BJ (cell line): ENCODE measurements around the gene MEDAG. TPM values are rescaled to one million over a fixed set of nuclear protein-coding genes. Genes with fewer than 3 reads are reported as not detected.
A peak's percentile ranks its signal among the peaks of the same experiment; 100 is the strongest.

Experiments used
- CTCF ChIA-PET: fragments of 350-600 bp; formaldehyde crosslinking; extraction: SDS; loops from one replicate; lab custom pipeline; 2021; ENCODE audit warnings: antibody characterized with exemption, inconsistent platforms; lab: Yijun Ruan, JAX
- POLR2A ChIA-PET: fragments of 300-600 bp; sonication (Branson Sonifier 250); formaldehyde crosslinking; extraction: SDS; loops from one replicate; lab custom pipeline; 2021; ENCODE audit warnings: antibody characterized with exemption; lab: Charles Lee
- DNase-seq: peaks from one replicate; pipeline ENCODE4 v3.0.0-alpha.2; 2011; ENCODE audit warnings: low read depth
- H3K27me3 ChIP-seq: 2 replicates; pipeline ENCODE4 v1.6.0; 2011; ENCODE audit warnings: low read length; ENCODE audit not compliant: control insufficient read depth, insufficient read depth
- H3K36me3 ChIP-seq: 2 replicates; pipeline ENCODE4 v1.5.1; 2011; ENCODE audit warnings: low read length; ENCODE audit not compliant: control insufficient read depth, insufficient read depth
- H3K4me3 ChIP-seq: 2 replicates; pipeline ENCODE4 v1.5.1; 2011; ENCODE audit warnings: low read depth, mild to moderate bottlenecking, control low read depth, low read length
- CTCF ChIP-seq: IDR thresholded peaks from 2 replicates; pipeline ENCODE4 v1.5.1; 2011; ENCODE audit warnings: low read depth, mild to moderate bottlenecking, control low read depth, inconsistent platforms, low read length, moderate library complexity; ENCODE audit not compliant: insufficient read depth
- polyA plus RNA-seq: library from polyadenylated mRNA; depleted of rRNA; stranded (reverse); fragments of >200 nt; gene quantifications from 2 replicates; pipeline ENCODE4 v1.2.3, GENCODE V29; 2011

The MEDAG gene
- polyA plus RNA-seq, 1 experiment, result 0.87 TPM

- DNase-seq, result no peak
- CTCF ChIA-PET, result interaction anchor here (0.7 to 3.5 kb wide), 9 partner anchors 11 to 181 kb away, joined by 3 to 15 read pairs (median 4); no protein-coding TSS in a partner anchor
- H3K36me3 ChIP-seq, result no peaks in the 10 kb centered on the region
- H3K4me3 ChIP-seq, result no peak overlapping the region
- no peaks in the 10 kb centered on the region for H3K27me3 ChIP-seq
- POLR2A ChIA-PET, result interaction anchor here (1.6 kb wide), 1 partner anchor 11 kb away, joined by 6 read pairs; no protein-coding TSS in a partner anchor
- no peak for TF ChIP-seq CTCF
Measured at GRCh38 chr13:30869491-30869890, 36.6 kb upstream of the MEDAG start.

- no peak for TF ChIP-seq CTCF
- H3K36me3 ChIP-seq, result no peaks in the 10 kb centered on the region
- no peak overlapping the region for H3K4me3 ChIP-seq
- POLR2A ChIA-PET, result interaction anchor here (0.5 to 1.6 kb wide), 4 partner anchors 10 to 886 kb away, joined by 3 to 6 read pairs (median 3); no protein-coding TSS in a partner anchor
- DNase-seq, result peak; percentile 95
- H3K27me3 ChIP-seq, result no peaks in the 10 kb centered on the region
- CTCF ChIA-PET, result interaction anchor here (0.7 to 3.5 kb wide), 9 partner anchors 10 to 180 kb away, joined by 3 to 15 read pairs (median 4); no protein-coding TSS in a partner anchor
Measured at GRCh38 chr13:30870049-30870884, 35.8 kb upstream of the MEDAG start.

GRCh38 chr13:30870916-30871587, 35.0 kb upstream of the MEDAG start:
- ChIA-PET CTCF (interaction anchor here (1.0 to 3.5 kb wide), 6 partner anchors 9 to 179 kb away, joined by 3 to 15 read pairs (median 4); no protein-coding TSS in a partner anchor), POLR2A (interaction anchor here (0.5 to 1.0 kb wide), 3 partner anchors 10 to 886 kb away, joined by 3 read pairs; no protein-coding TSS in a partner anchor)
- Histone ChIP-seq H3K36me3 (no peaks in the 10 kb centered on the region), H3K27me3 (no peaks in the 10 kb centered on the region), H3K4me3 (no peak overlapping the region)
- no peak for DNase-seq
- TF ChIP-seq CTCF, result no peak

GRCh38 chr13:30871588-30872275, 34.3 kb upstream of the MEDAG start:
- no peak overlapping the region for H3K4me3 ChIP-seq
- H3K27me3 ChIP-seq, result no peaks in the 10 kb centered on the region
- no peak for TF ChIP-seq CTCF
- H3K36me3 ChIP-seq, result no peaks in the 10 kb centered on the region
- ChIA-PET CTCF (interaction anchor here (1.3 kb wide), 1 partner anchor 21 kb away, joined by 6 read pairs; no protein-coding TSS in a partner anchor), POLR2A (no interaction called here)
- no peak for DNase-seq
